GM23338 (cell line): ENCODE results near the gene FBXO39. TPM values are rescaled to one million over a fixed set of nuclear protein-coding genes. Genes with fewer than 3 reads are reported as not detected.

ENCODE experiments used
- ATAC-seq: fragments of 200-7000 bp; cut with Tn5 transposase; 3 replicates; pipeline ENCODE4 v1.9.1; 2020
- DNase-seq: peaks from one replicate; pipeline ENCODE4 v3.0.0-alpha.2; 2015; ENCODE audit warnings: low spot score
- H2AFZ ChIP-seq: fragments of 200-600 bp; sonication (generic); 2 replicates; pipeline ENCODE4 v1.8.0; 2016; ENCODE audit warnings: antibody characterized with exemption, mild to moderate bottlenecking, moderate library complexity
- H3F3A ChIP-seq: fragments of 200-600 bp; sonication (generic); replicated peaks from 2 replicates; pipeline ENCODE4 v1.8.0; 2017; ENCODE audit warnings: antibody characterized with exemption, mixed run types, low read depth
- H3K27ac ChIP-seq: fragments of 200-600 bp; sonication (generic); 2 replicates; pipeline ENCODE4 v1.6.1; 2016; ENCODE audit warnings: low read depth
- H3K27me3 ChIP-seq: fragments of 200-600 bp; sonication (generic); 2 replicates; pipeline ENCODE4 v1.8.0; 2016; ENCODE audit warnings: mild to moderate bottlenecking, mixed run types, moderate library complexity; ENCODE audit not compliant: insufficient read depth
- H3K36me3 ChIP-seq: fragments of 200-600 bp; sonication (generic); 2 replicates; pipeline ENCODE4 v1.8.0; 2016; ENCODE audit warnings: mild to moderate bottlenecking; ENCODE audit not compliant: insufficient read depth
- H3K4me1 ChIP-seq: fragments of 200-600 bp; sonication (generic); 2 replicates; pipeline ENCODE4 v1.8.0; 2016; ENCODE audit warnings: mild to moderate bottlenecking, moderate library complexity; ENCODE audit not compliant: insufficient read depth
- H3K4me2 ChIP-seq: fragments of 200-600 bp; sonication (generic); 2 replicates; pipeline ENCODE4 v1.7.1; 2017; ENCODE audit warnings: mixed run types
- H3K4me3 ChIP-seq: fragments of 200-600 bp; sonication (generic); 2 replicates; pipeline ENCODE4 v1.6.1; 2016; ENCODE audit warnings: mixed run types
- H3K79me2 ChIP-seq: fragments of 200-600 bp; sonication (generic); replicated peaks from 2 replicates; pipeline ENCODE4 v1.8.0; 2017; ENCODE audit warnings: mild to moderate bottlenecking; ENCODE audit not compliant: insufficient read depth
- H3K9me2 ChIP-seq: fragments of 200-600 bp; sonication (generic); 2 replicates; pipeline ENCODE4 v1.8.0; 2017; ENCODE audit not compliant: insufficient read depth
- H4K20me1 ChIP-seq: fragments of 200-600 bp; sonication (generic); replicated peaks from 2 replicates; pipeline ENCODE4 v1.8.0; 2017; ENCODE audit warnings: mild to moderate bottlenecking; ENCODE audit not compliant: insufficient read depth
- H3K27ac Mint-ChIP-seq: 2 replicates; pipeline ENCODE4 v1.8.0; 2020; ENCODE audit warnings: inconsistent platforms, mild to moderate bottlenecking, moderate library complexity, mixed read lengths
- H3K27me3 Mint-ChIP-seq: 3 replicates; pipeline ENCODE4 v1.8.0; 2022; ENCODE audit warnings: low read depth, mild to moderate bottlenecking, moderate library complexity, mixed read lengths, inconsistent platforms; ENCODE audit not compliant: insufficient read depth, poor library complexity
- H3K36me3 Mint-ChIP-seq: 3 replicates; pipeline ENCODE4 v1.8.0; 2021; ENCODE audit warnings: low read depth, mild to moderate bottlenecking, inconsistent platforms, moderate library complexity, mixed read lengths
- H3K4me1 Mint-ChIP-seq: 3 replicates; pipeline ENCODE4 v1.8.0; 2020; ENCODE audit warnings: mild to moderate bottlenecking, inconsistent platforms, mixed read lengths
- H3K4me3 Mint-ChIP-seq: 3 replicates; pipeline ENCODE4 v1.8.0; 2021; ENCODE audit warnings: moderate library complexity, mild to moderate bottlenecking, inconsistent platforms, mixed read lengths
- H3K9me3 Mint-ChIP-seq: 3 replicates; pipeline ENCODE4 v1.8.0; 2020; ENCODE audit warnings: moderate library complexity, mild to moderate bottlenecking, inconsistent platforms, mixed read lengths
- CREB1 ChIP-seq: fragments of 250-450 bp; sonication (Bioruptor Pico); IDR thresholded peaks from 2 replicates; pipeline ENCODE4 v1.5.0; 2020; ENCODE audit warnings: low read depth, mild to moderate bottlenecking, moderate library complexity
- ETS1 ChIP-seq: IDR thresholded peaks from 2 replicates; pipeline ENCODE4 v1.6.1; 2016; ENCODE audit warnings: antibody characterized with exemption
- EZH2 ChIP-seq: fragments of 200-600 bp; sonication (generic); IDR thresholded peaks from one replicate; pipeline ENCODE4 v1.8.0; 2017; ENCODE audit warnings: antibody characterized with exemption, mild to moderate bottlenecking, low read depth; ENCODE audit not compliant: unreplicated experiment
- EZH2phosphoT487 ChIP-seq: fragments of 200-600 bp; sonication (generic); IDR thresholded peaks from one replicate; pipeline ENCODE4 v1.8.1; 2018; ENCODE audit warnings: antibody characterized with exemption; ENCODE audit not compliant: unreplicated experiment
- JUNB ChIP-seq: IDR thresholded peaks from one replicate; pipeline ENCODE4 v1.6.1; 2016; ENCODE audit warnings: antibody characterized with exemption; ENCODE audit not compliant: unreplicated experiment
- NANOG ChIP-seq: IDR thresholded peaks from 2 replicates; pipeline ENCODE4 v1.6.1; 2016; ENCODE audit warnings: antibody characterized with exemption, borderline replicate concordance
- POLR2AphosphoS5 ChIP-seq: IDR thresholded peaks from 2 replicates; pipeline ENCODE4 v1.6.1; 2016; ENCODE audit warnings: antibody characterized with exemption, low read depth
- STAT1 ChIP-seq: IDR thresholded peaks from one replicate; pipeline ENCODE4 v1.6.1; 2016; ENCODE audit warnings: antibody characterized with exemption; ENCODE audit not compliant: unreplicated experiment
- ZNF114 ChIP-seq: fragments of 250-450 bp; sonication (Bioruptor Pico); IDR thresholded peaks from 2 replicates; pipeline ENCODE4 v1.5.0; 2020; ENCODE audit warnings: mild to moderate bottlenecking, moderate library complexity
- ZNF331 ChIP-seq: fragments of 250-450 bp; sonication (Bioruptor Pico); IDR thresholded peaks from 2 replicates; pipeline ENCODE4 v1.5.0; 2020; ENCODE audit warnings: low read depth, mild to moderate bottlenecking, moderate library complexity
- ZNF462 ChIP-seq: fragments of 250-450 bp; sonication (Bioruptor Pico); IDR thresholded peaks from 2 replicates; pipeline ENCODE4 v1.5.0; 2020; ENCODE audit warnings: mild to moderate bottlenecking, moderate library complexity
- polyA plus RNA-seq: library from polyadenylated mRNA; unstranded; fragments of >200 nt; fragmentation: Nextera tagmentation; extraction: Ambion mirVana; gene quantifications from 2 replicates; pipeline ENCODE4 v1.2.1, GENCODE V29; 2016
- total RNA-seq: library from RNA; depleted of rRNA; stranded (reverse); fragments of >200 nt; shearing (Covaris generic); gene quantifications from 2 replicates; pipeline ENCODE4 v1.2.3, GENCODE V29; 2014
- TF ChIP-seq, protein P1 (sequence below), 2 experiments: fragments of 200-600 bp in 1 of 2; sonication (generic) in 1 of 2; conservative IDR thresholded peaks; 2 replicates each; pipeline versions ENCODE4 v1.5.1 to v1.6.1; 2016 to 2017; ENCODE audit warnings: antibody characterized with exemption in 2 of 2, low read depth in 2 of 2, mild to moderate bottlenecking in 2 of 2, moderate library complexity in 1 of 2
- TF ChIP-seq, protein P2 (sequence below): IDR thresholded peaks from one replicate; pipeline ENCODE4 v1.6.1; 2018; ENCODE audit warnings: antibody characterized with exemption; ENCODE audit not compliant: unreplicated experiment

FBXO39 gene
- total and polyA plus RNA-seq, 2 experiments from 2014 or later: not detected

GRCh38 chr17:6830383-6830986 is 54.5 kb downstream of the FBXO39 start:
- Mint-ChIP-seq H3K4me1 (peaks cover 2% of the 10 kb centered on the region; the same call in 1 of the 3 replicates), H3K27me3 (peaks cover 20% of the 10 kb centered on the region), H3K9me3 (no peaks in the 10 kb centered on the region), H3K27ac (no peak overlapping the region), H3K36me3 (no peaks in the 10 kb centered on the region), H3K4me3 (no peak overlapping the region; the same call in 2 of the 3 replicates)
- Histone ChIP-seq H4K20me1 (no peaks in the 10 kb centered on the region), H3K27ac (no peak overlapping the region), H2AFZ (no peak overlapping the region), H3K4me2 (no peak overlapping the region), H3K9me2 (no peaks in the 10 kb centered on the region), H3K27me3 (peaks cover 28% of the 10 kb centered on the region), H3K36me3 (no peaks in the 10 kb centered on the region), H3F3A (no peaks in the 10 kb centered on the region), H3K79me2 (no peaks in the 10 kb centered on the region), H3K4me1 (no peaks in the 10 kb centered on the region), H3K4me3 (no peak overlapping the region)
- TF ChIP-seq CREB1 (no peak), NANOG (no peak), ETS1 (no peak), JUNB (no peak), ZNF462 (no peak), STAT1 (no peak), EZH2 (no peak), POLR2AphosphoS5 (no peak), ZNF331 (CRISPR knock-in tag) (no peak), EZH2phosphoT487 (no peak), ZNF114 (CRISPR knock-in tag) (no peak)
- TF ChIP-seq, protein P1, sequence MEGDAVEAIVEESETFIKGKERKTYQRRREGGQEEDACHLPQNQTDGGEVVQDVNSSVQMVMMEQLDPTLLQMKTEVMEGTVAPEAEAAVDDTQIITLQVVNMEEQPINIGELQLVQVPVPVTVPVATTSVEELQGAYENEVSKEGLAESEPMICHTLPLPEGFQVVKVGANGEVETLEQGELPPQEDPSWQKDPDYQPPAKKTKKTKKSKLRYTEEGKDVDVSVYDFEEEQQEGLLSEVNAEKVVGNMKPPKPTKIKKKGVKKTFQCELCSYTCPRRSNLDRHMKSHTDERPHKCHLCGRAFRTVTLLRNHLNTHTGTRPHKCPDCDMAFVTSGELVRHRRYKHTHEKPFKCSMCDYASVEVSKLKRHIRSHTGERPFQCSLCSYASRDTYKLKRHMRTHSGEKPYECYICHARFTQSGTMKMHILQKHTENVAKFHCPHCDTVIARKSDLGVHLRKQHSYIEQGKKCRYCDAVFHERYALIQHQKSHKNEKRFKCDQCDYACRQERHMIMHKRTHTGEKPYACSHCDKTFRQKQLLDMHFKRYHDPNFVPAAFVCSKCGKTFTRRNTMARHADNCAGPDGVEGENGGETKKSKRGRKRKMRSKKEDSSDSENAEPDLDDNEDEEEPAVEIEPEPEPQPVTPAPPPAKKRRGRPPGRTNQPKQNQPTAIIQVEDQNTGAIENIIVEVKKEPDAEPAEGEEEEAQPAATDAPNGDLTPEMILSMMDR (conservative IDR thresholded peaks at IDR 0.05; ENCODE audit: low read depth in 2 of 2): no peak
- TF ChIP-seq, protein P2, sequence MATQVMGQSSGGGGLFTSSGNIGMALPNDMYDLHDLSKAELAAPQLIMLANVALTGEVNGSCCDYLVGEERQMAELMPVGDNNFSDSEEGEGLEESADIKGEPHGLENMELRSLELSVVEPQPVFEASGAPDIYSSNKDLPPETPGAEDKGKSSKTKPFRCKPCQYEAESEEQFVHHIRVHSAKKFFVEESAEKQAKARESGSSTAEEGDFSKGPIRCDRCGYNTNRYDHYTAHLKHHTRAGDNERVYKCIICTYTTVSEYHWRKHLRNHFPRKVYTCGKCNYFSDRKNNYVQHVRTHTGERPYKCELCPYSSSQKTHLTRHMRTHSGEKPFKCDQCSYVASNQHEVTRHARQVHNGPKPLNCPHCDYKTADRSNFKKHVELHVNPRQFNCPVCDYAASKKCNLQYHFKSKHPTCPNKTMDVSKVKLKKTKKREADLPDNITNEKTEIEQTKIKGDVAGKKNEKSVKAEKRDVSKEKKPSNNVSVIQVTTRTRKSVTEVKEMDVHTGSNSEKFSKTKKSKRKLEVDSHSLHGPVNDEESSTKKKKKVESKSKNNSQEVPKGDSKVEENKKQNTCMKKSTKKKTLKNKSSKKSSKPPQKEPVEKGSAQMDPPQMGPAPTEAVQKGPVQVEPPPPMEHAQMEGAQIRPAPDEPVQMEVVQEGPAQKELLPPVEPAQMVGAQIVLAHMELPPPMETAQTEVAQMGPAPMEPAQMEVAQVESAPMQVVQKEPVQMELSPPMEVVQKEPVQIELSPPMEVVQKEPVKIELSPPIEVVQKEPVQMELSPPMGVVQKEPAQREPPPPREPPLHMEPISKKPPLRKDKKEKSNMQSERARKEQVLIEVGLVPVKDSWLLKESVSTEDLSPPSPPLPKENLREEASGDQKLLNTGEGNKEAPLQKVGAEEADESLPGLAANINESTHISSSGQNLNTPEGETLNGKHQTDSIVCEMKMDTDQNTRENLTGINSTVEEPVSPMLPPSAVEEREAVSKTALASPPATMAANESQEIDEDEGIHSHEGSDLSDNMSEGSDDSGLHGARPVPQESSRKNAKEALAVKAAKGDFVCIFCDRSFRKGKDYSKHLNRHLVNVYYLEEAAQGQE: no peak
- no peak for ATAC-seq
- DNase-seq: no peak
